ENCODE measurements around the gene IDE.

GRCh38 chr10:92475357-92475868, 98.5 kb downstream of the IDE start:
- no peak for TF ChIP-seq CTCF (IDR thresholded peaks at IDR 0.05)
- no peak for TF ChIP-seq EZH2 (IDR thresholded peaks at IDR 0.05; ENCODE audit: borderline replicate concordance, insufficient read depth, low read depth, low read length, poor library complexity, severe bottlenecking)
